HG02943 (cell line): Measurements from ENCODE around the gene PLEKHH2.
"Not testable (repeated sequence)": the region's sequence is repeated elsewhere in the genome, so short reads cannot be mapped to it uniquely, and the experiment has no call there.

Experiments used
- ATAC-seq: cut with Tn5 transposase; IDR thresholded peaks from one replicate; pipeline ENCODE4 v1.9.1; 2021; ENCODE audit warnings: mild to moderate bottlenecking, low read depth, moderate library complexity; ENCODE audit not compliant: unreplicated experiment

PLEKHH2 gene

DNA sequence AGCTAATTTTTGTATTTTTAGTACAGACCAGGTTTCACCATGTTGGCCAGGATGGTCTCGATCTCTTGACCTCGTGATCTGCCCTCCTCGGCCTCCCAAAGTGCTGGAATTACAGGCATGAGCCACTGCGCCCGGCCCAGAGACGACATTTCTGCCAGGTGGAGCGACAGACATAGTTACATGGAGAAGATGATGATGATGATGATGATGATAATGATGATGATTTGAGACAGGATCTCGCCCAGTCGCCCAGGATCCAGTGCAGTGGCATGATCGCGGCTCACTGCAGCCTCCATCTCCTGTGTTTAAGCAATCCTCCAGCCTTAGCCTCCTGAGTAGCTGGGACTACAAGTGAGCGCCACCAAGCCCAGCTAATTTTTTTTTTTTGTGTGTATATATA lies 907 bp upstream of the PLEKHH2 start:
- not testable (repeated sequence) for ATAC-seq

- no peak for ATAC-seq
Measured at GRCh38 chr2:43636621-43637020, 439 bp upstream of the PLEKHH2 start.

GRCh38 chr2:43642363-43642762 lies 5.3 kb downstream of the PLEKHH2 start:
- no peak for ATAC-seq

- ATAC-seq, result no peak
Measured at GRCh38 chr2:43643680-43644079, 6.6 kb downstream of the PLEKHH2 start.

- ATAC-seq, result no peak
Measured at GRCh38 chr2:43648994-43649701, 12.1 kb downstream of the PLEKHH2 start.

DNA sequence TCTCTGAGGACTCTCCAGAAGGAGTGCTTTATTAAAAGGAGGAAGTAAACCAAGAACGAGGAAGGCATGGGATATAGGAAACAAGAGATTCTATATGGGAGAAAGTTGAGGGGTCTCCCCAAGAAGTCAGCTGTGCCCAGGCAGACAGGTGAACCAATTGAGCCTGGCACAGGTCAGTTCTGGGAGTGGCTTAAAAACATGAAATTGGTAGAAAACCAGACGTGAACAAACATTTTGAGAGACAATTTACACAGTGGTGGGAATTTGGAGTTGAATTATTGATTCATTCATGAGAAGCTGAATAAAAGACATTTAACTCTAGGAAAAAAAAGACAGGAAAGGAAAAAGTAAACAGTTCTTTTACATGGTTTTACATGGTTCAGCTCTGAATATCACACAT lies 16.4 kb downstream of the PLEKHH2 start:
- ATAC-seq, result no peak

GRCh38 chr2:43657241-43657640 lies 20.2 kb downstream of the PLEKHH2 start:
- no peak for ATAC-seq

- no peak for ATAC-seq
Measured at GRCh38 chr2:43675646-43676321, 38.7 kb downstream of the PLEKHH2 start.

- no peak for ATAC-seq
Measured at GRCh38 chr2:43676322-43677050, 39.4 kb downstream of the PLEKHH2 start, which contains the start of gene C1GALT1C1L. C1GALT1C1L (minus strand) TSS chr2:43676429; CDS start chr2:43676322, 107 bp downstream.

GRCh38 chr2:43677783-43678182 lies 40.7 kb downstream of the PLEKHH2 start:
- not testable (repeated sequence) for ATAC-seq

- no peak for ATAC-seq
Measured at GRCh38 chr2:43685357-43685756, 48.3 kb downstream of the PLEKHH2 start.

- ATAC-seq, result no peak
Measured at GRCh38 chr2:43689999-43690398, 52.9 kb downstream of the PLEKHH2 start.

DNA sequence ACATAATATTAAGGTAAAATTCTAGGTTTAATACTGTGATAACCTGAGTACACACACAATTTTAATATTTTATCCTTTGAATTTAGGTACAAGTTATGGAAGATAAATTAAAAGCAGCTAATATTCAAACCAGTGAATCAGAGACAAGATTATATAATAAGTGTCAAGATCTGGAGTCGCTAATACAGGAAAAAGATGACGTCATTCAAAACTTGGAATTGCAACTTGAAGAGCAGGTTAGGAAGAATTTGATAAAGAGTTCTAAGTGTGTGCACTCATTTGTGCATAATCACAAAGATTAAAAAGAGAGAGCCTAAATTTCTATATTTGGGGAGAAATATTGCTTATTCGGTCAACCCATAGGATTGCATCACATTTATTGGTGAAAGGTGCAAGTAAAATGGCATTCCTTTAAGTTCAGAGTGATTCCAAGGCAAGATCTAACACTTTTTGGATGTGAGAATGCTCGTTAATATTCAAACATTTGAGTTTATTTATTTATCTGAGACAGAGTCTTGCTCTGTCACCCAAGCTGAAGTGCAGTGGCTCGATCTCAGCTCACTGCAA lies 55.5 kb downstream of the PLEKHH2 start:
- ATAC-seq, result no peak

DNA sequence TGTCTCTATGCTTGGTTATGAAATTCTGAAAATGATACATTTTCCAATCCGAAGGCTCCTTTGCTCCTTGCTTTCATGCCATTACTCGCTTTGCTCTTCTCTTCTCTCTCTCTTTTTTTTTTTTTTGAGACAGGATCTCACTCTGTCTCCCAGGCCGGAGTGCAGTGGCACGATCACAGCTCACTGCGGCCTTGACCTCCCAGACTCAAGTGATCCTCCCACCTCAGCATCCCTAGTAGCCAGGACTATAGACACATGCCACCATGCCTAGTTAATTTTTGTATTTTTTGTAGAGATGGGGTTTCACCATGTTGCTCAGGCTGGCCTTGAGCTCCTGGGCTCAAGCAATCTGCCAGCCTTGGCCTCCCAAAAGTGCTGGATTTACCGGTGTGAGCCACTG lies 61.1 kb downstream of the PLEKHH2 start:
- ATAC-seq, result not testable (repeated sequence)

DNA sequence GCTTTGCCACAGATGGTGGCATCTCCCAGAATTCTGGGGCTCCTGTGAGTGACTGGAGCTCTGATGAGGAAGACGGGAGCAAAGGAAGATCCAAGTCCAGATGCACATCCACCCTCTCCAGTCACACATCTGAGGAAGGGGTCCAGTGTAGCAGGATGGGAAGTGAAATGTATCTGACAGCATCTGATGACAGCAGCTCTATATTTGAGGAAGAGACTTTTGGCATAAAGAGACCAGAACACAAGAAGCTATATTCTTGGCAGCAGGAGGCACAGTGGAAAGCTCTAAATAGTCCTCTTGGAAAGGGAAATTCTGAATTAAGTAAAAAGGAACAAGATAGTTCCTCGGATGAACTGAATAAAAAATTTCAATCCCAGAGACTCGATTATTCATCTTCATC lies 62.7 kb downstream of the PLEKHH2 start:
- no peak for ATAC-seq

GRCh38 chr2:43701111-43701510 lies 64.1 kb downstream of the PLEKHH2 start:
- no peak for ATAC-seq

DNA sequence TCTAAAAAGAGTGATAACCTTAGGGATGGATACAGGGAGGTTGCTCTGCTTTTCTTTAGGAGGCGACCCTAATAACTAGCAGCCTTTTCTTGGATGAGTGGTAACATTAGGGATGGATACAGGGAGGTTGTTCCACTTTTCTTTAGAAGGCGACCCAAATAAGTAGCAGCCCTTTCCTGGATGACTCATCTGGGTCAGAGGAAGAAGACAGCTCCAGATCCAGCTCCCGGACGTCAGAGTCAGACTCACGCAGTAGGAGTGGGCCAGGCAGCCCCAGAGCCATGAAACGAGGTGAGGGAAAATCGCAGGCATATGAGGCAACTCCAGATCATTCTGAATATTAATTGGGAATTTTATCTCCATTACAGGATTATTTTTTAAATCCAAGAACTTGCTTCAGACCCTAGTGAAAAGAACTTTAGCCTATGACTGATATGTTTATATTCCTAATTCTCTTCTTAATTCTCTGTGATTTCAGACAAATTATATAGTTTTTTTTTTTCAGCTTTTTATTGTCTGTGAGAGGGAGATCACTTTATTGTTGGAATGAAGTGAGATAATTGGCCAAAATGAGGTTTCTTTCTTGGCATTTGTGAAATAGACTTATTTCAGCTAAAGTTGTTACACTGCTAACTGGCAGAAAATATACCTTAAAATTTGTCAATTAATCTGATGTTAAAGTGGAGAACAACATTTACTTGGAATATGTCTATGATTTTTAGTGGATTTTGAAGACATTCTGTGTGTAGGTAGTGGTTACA lies 70.4 kb downstream of the PLEKHH2 start:
- ATAC-seq, result no peak

- ATAC-seq, result no peak
Measured at GRCh38 chr2:43708178-43708577, 71.1 kb downstream of the PLEKHH2 start.

DNA sequence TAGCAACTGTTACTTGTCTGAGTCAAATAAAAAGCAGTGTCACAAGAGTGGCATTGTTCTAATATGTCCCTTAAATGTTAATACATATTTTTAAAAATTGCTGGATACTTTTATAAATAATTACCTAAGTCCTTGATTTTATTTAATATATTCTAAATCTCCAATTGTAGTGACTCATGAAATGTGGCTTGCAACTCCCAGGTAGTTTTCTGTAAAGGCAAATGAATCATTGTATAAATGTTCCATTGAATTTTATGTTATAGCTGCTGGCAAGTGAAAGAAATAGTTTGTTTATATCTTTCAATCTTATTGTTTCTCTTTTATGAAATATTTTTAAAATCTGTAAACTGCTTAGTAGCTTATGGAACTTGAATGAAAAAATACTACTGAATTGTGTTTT lies 71.8 kb downstream of the PLEKHH2 start:
- no peak for ATAC-seq

DNA sequence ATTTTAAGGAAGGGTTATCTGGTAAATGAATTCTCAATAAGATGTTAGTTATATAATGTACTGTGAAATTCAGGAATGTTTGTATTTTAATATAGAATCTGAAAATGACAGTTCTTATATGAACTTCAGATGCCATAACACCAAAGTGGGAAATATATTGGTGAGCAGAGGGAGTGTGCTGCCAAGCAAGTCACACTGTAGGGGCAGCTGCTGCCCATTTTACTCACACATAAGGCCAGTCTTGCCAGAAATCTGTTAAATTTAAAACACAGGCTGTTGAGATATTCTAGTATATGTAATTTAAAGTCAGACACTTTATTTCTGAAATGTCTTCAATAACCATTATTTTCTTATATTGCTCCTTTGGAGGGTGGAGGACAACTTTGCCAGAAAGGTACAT lies 73.8 kb downstream of the PLEKHH2 start:
- no peak for ATAC-seq
